Measurements from ENCODE around the gene DNAJC8.
A peak's percentile ranks its signal among the peaks of the same experiment; 100 is the strongest.

DNAJC8 gene

GRCh38 chr1:28236656-28237322 lies 4.0 kb upstream of the DNAJC8 start:
- TF ChIP-seq CEBPB (IDR thresholded peaks at IDR 0.05) (no peak), FOXM1 (IDR thresholded peaks at IDR 0.05; ENCODE audit: borderline replicate concordance, low read depth) (no peak), TAF1 (IDR thresholded peaks at IDR 0.05; ENCODE audit: low read depth) (no peak), REST (IDR thresholded peaks at IDR 0.05; ENCODE audit: low read depth) (no peak), ZBTB7A (IDR thresholded peaks at IDR 0.05; ENCODE audit: low read depth) (no peak), EGR1 (IDR thresholded peaks at IDR 0.05) (no peak), YY1 (IDR thresholded peaks at IDR 0.05; ENCODE audit: low read depth) (no peak), NFIC (IDR thresholded peaks at IDR 0.05) (no peak), USF1 (IDR thresholded peaks at IDR 0.05) (no peak), CREB1 (IDR thresholded peaks at IDR 0.05; ENCODE audit: low read depth) (no peak)

- TF ChIP-seq CEBPB (IDR thresholded peaks at IDR 0.05) (no peak), USF1 (IDR thresholded peaks at IDR 0.05) (no peak; the same call in 1 of the 2 replicates), TAF1 (IDR thresholded peaks at IDR 0.05; ENCODE audit: low read depth) (peak; percentile 96), NFIC (IDR thresholded peaks at IDR 0.05) (peak; percentile 45; the same call in 1 of the 2 replicates), YY1 (IDR thresholded peaks at IDR 0.05; ENCODE audit: low read depth) (peak; percentile 75), TCF12 (IDR thresholded peaks at IDR 0.05; ENCODE audit: low read depth) (peak; percentile 56; the same call in 1 of the 2 replicates), EGR1 (IDR thresholded peaks at IDR 0.05) (no peak), RAD21 (IDR thresholded peaks at IDR 0.05; ENCODE audit: low read depth) (no peak; the same call in 1 of the 2 replicates), FOXM1 (IDR thresholded peaks at IDR 0.05; ENCODE audit: borderline replicate concordance, low read depth) (0 out of 2 replicates have a peak, but pooled peaks have one; percentile 16), ZBTB7A (IDR thresholded peaks at IDR 0.05; ENCODE audit: low read depth) (no peak), MAX (IDR thresholded peaks at IDR 0.05) (peak; percentile 83), EP300 (IDR thresholded peaks at IDR 0.05; ENCODE audit: borderline replicate concordance) (no peak), TEAD4 (IDR thresholded peaks at IDR 0.05) (no peak), REST (IDR thresholded peaks at IDR 0.05; ENCODE audit: low read depth) (no peak), CREB1 (IDR thresholded peaks at IDR 0.05; ENCODE audit: low read depth) (no peak; the same call in 1 of the 2 replicates)
These were observed 3.2 kb upstream of the DNAJC8 start, which contains the start of gene ATP5IF1 for GRCh38 chr1:28235755-28236655. TSS of gene ATP5IF1 (plus strand) at chr1:28236124. CDS start at chr1:28236184, 60 bp downstream.

- TF ChIP-seq ZBTB7A (IDR thresholded peaks at IDR 0.05; ENCODE audit: low read depth): no peak
- no peak for TF ChIP-seq TAF1 (IDR thresholded peaks at IDR 0.05; ENCODE audit: low read depth)
- no peak for TF ChIP-seq RAD21 (IDR thresholded peaks at IDR 0.05; ENCODE audit: low read depth)
These were observed 406 bp upstream of the DNAJC8 start for GRCh38 chr1:28233264-28233606.

- TF ChIP-seq ZBTB7A (IDR thresholded peaks at IDR 0.05; ENCODE audit: low read depth) (no peak), EP300 (IDR thresholded peaks at IDR 0.05; ENCODE audit: borderline replicate concordance) (no peak), FOXM1 (IDR thresholded peaks at IDR 0.05; ENCODE audit: borderline replicate concordance, low read depth) (no peak)
These were observed 2.8 kb downstream of the DNAJC8 start for GRCh38 chr1:28229996-28230395.

GRCh38 chr1:28229089-28229488 lies 3.7 kb downstream of the DNAJC8 start:
- TF ChIP-seq USF1 (IDR thresholded peaks at IDR 0.05) (no peak), NFIC (IDR thresholded peaks at IDR 0.05) (no peak), FOXM1 (IDR thresholded peaks at IDR 0.05; ENCODE audit: borderline replicate concordance, low read depth) (no peak), REST (IDR thresholded peaks at IDR 0.05; ENCODE audit: low read depth) (no peak), EGR1 (IDR thresholded peaks at IDR 0.05) (no peak), CEBPB (IDR thresholded peaks at IDR 0.05) (no peak), ZBTB7A (IDR thresholded peaks at IDR 0.05; ENCODE audit: low read depth) (no peak), TEAD4 (IDR thresholded peaks at IDR 0.05) (no peak), YY1 (IDR thresholded peaks at IDR 0.05; ENCODE audit: low read depth) (no peak), EP300 (IDR thresholded peaks at IDR 0.05; ENCODE audit: borderline replicate concordance) (no peak), RAD21 (IDR thresholded peaks at IDR 0.05; ENCODE audit: low read depth) (no peak), CREB1 (IDR thresholded peaks at IDR 0.05; ENCODE audit: low read depth) (no peak), TAF1 (IDR thresholded peaks at IDR 0.05; ENCODE audit: low read depth) (no peak), MAX (IDR thresholded peaks at IDR 0.05) (no peak), TCF12 (IDR thresholded peaks at IDR 0.05; ENCODE audit: low read depth) (no peak)
